AG04450 (cell line): ENCODE measurements around the gene OAS3. TPM values are rescaled to one million over a fixed set of nuclear protein-coding genes. Genes with fewer than 3 reads are reported as not detected.

Source experiments
- CTCF ChIA-PET: fragments of 300-600, 350-600 bp; formaldehyde crosslinking; extraction: SDS; loops from one replicate; lab custom pipeline; 2022; ENCODE audit warnings: antibody characterized with exemption, inconsistent platforms; lab: Charles Lee
- POLR2A ChIA-PET: fragments of 350-600 bp; formaldehyde crosslinking; extraction: SDS; loops from one replicate; lab custom pipeline; 2021; ENCODE audit warnings: antibody characterized with exemption, inconsistent platforms; lab: Yijun Ruan, JAX
- DNase-seq: peaks from one replicate; pipeline ENCODE4 v3.0.0-alpha.2; 2011; ENCODE audit warnings: low read depth, low spot score
- H3K27ac ChIP-seq: one replicate; pipeline ENCODE4 v1.5.1; 2012; ENCODE audit warnings: low read depth, low read length, control low read depth
- H3K27me3 ChIP-seq: one replicate; pipeline ENCODE4 v1.6.0; 2012; ENCODE audit warnings: low read length; ENCODE audit not compliant: control insufficient read depth, insufficient read depth
- H3K4me3 ChIP-seq: 2 replicates; pipeline ENCODE4 v1.5.1; 2011; ENCODE audit warnings: mild to moderate bottlenecking, low read depth, low read length, control low read depth
- H3K9me3 ChIP-seq: 2 replicates; pipeline ENCODE4 v1.5.1; 2012; ENCODE audit warnings: low read length; ENCODE audit not compliant: control insufficient read depth, insufficient read depth
- CTCF ChIP-seq: IDR thresholded peaks from 2 replicates; pipeline ENCODE4 v1.5.1; 2011; ENCODE audit warnings: low read depth, low read length, control low read depth, inconsistent platforms
- polyA plus RNA-seq: library from polyadenylated mRNA; depleted of rRNA; stranded (reverse); fragments of >200 nt; gene quantifications from 2 replicates; pipeline ENCODE4 v1.2.3, GENCODE V29; 2011

The OAS3 gene
- polyA plus RNA-seq, 1 experiment: 8.5 TPM

DNA sequence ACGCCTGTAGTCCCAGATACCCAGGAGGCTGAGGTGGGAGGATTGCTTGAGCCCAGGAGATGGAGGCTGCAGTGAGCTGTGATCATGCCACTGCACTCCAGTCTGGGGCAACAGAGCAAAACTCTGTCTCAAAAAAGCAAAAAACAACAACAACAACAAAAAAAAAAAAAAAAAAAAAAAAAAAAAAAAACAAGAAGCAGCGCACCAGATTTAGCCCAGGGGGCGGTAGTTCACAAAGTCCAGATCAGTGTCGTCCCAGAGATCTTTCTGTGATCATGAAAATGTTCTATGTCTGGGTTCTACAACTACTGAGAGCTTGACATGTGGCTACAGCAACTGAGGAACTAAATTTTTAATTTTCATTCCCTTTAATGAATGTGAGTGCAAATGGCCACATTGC, 67.5 kb downstream of the OAS3 start:
- H3K27me3 ChIP-seq: peaks cover 6% of the 10 kb centered on the region
- no peak for DNase-seq
- TF ChIP-seq CTCF: peak; percentile 25; the same call in 1 of the 2 replicates
- H3K27ac ChIP-seq: no peak overlapping the region
- POLR2A ChIA-PET: no interaction called here
- no peak overlapping the region for H3K4me3 ChIP-seq
- H3K9me3 ChIP-seq: no peaks in the 10 kb centered on the region
- CTCF ChIA-PET: interaction anchor here (0.7 to 2.0 kb wide), 4 partner anchors 13 to 154 kb away, joined by 3 to 12 read pairs (median 6); no protein-coding TSS in a partner anchor

- Histone ChIP-seq H3K9me3 (no peaks in the 10 kb centered on the region), H3K27me3 (peaks cover 6% of the 10 kb centered on the region), H3K4me3 (no peak overlapping the region), H3K27ac (no peak overlapping the region)
- TF ChIP-seq CTCF: no peak
- ChIA-PET POLR2A (no interaction called here), CTCF (interaction anchor here (0.7 to 2.0 kb wide), 3 partner anchors 13 to 86 kb away, joined by 3 to 9 read pairs (median 3); no protein-coding TSS in a partner anchor)
- DNase-seq: no peak
These were observed 67.9 kb downstream of the OAS3 start for GRCh38 chr12:113006206-113006605.

- no peak overlapping the region for H3K4me3 ChIP-seq
- ChIA-PET CTCF (interaction anchor here (0.9 to 2.0 kb wide), 2 partner anchors 14 to 41 kb away, joined by 3 to 9 read pairs; no protein-coding TSS in a partner anchor), POLR2A (no interaction called here)
- no peaks in the 10 kb centered on the region for H3K9me3 ChIP-seq
- no peak for TF ChIP-seq CTCF
- H3K27ac ChIP-seq: no peak overlapping the region
- DNase-seq: no peak
- H3K27me3 ChIP-seq: peaks cover 6% of the 10 kb centered on the region
These were observed 68.4 kb downstream of the OAS3 start for GRCh38 chr12:113006641-113007040.

DNA sequence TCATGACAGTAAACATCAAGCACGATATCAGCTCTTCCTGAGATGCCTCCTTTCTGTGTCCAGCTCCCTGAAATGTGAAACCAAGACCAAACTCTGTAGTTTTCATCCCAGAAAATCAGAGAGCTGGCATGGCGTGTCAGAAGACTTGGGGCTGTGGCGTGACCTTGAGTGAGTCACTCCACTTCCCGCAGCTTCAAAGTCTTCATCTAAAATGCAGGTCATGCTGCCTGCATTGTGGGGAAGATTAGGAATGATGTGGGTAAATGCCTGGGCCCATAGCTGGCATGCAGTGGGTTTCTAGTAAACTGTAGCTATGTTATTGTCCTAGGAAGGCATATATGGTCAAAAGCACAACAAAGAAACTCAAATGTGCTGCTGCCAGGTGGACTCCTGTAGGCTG, 68.9 kb downstream of the OAS3 start:
- Histone ChIP-seq H3K4me3 (no peak overlapping the region), H3K27me3 (peaks cover 6% of the 10 kb centered on the region), H3K27ac (no peak overlapping the region), H3K9me3 (no peaks in the 10 kb centered on the region)
- CTCF ChIA-PET: interaction anchor here (2.0 kb wide), 1 partner anchor 14 kb away, joined by 9 read pairs; no protein-coding TSS in a partner anchor
- POLR2A ChIA-PET: no interaction called here
- TF ChIP-seq CTCF: no peak
- no peak for DNase-seq

- POLR2A ChIA-PET: no interaction called here
- H3K4me3 ChIP-seq: no peak overlapping the region
- TF ChIP-seq CTCF: no peak
- CTCF ChIA-PET: interaction anchor here (0.6 to 2.4 kb wide), 2 partner anchors 18 to 21 kb away, joined by 3 to 6 read pairs; no protein-coding TSS in a partner anchor
- no peaks in the 10 kb centered on the region for H3K27me3 ChIP-seq
- H3K9me3 ChIP-seq: no peaks in the 10 kb centered on the region
- DNase-seq: no peak
- no peak overlapping the region for H3K27ac ChIP-seq
These were observed 72.4 kb downstream of the OAS3 start for GRCh38 chr12:113010701-113011100.
